B cell (primary cell): ENCODE results near the gene RNF175. TPM values are rescaled to one million over a fixed set of nuclear protein-coding genes. Genes with fewer than 3 reads are reported as not detected.

Experiments used
- ATAC-seq: fragments of 200-7000 bp; cut with Tn5 transposase; one replicate; pipeline ENCODE4 v1.10.0; 2021; ENCODE audit warnings: low read depth, mild to moderate bottlenecking, moderate number of reproducible peaks, moderate library complexity
- CTCF ChIA-PET: fragments of 350-600 bp; sonication (Branson Sonifier 250); formaldehyde crosslinking; loops from one replicate; lab custom pipeline; 2021; ENCODE audit warnings: antibody characterized with exemption, inconsistent platforms; lab: Charles Lee
- POLR2A ChIA-PET: fragments of 350-600 bp; sonication (Branson Sonifier 250); formaldehyde crosslinking; loops from one replicate; lab custom pipeline; 2021; ENCODE audit warnings: antibody characterized with exemption; lab: Charles Lee
- DNase-seq: peaks from one replicate; pipeline ENCODE4 v3.0.0; 2013
- H2AFZ ChIP-seq: 2 replicates; pipeline ENCODE4 v1.6.1; 2012; ENCODE audit warnings: mild to moderate bottlenecking, low read depth, low read length; ENCODE audit not compliant: insufficient read depth, poor library complexity, severe bottlenecking
- H3K27ac ChIP-seq, 2 donors: 1 replicate in 1 of 2; 2 replicates in 1 of 2; pipeline ENCODE4 v1.5.1; 2012 to 2013; ENCODE audit warnings: low read length in 2 of 2, mild to moderate bottlenecking in 2 of 2, moderate library complexity in 1 of 2
- H3K27me3 ChIP-seq, 4 experiments: fragments of 200-600 bp in 1 of 4; sonication (generic) in 1 of 4; replicated peaks in 1 of 4; 1 replicate in 2 of 4; 2 replicates in 2 of 4; pipeline versions ENCODE4 v1.6.1 to v1.7.0; 2013 to 2016; ENCODE audit warnings: low read length in 3 of 4, mild to moderate bottlenecking in 2 of 4, mixed read lengths in 1 of 4, moderate library complexity in 1 of 4; ENCODE audit not compliant: insufficient read depth in 4 of 4, control insufficient read depth in 3 of 4; ENCODE audit errors: control extremely low read depth in 1 of 4
- H3K36me3 ChIP-seq, 2 experiments: replicated peaks in 1 of 2; 1 replicate in 1 of 2; 2 replicates in 1 of 2; pipeline versions ENCODE4 v1.6.1 to v1.7.1; 2013; ENCODE audit warnings: low read length in 1 of 2; ENCODE audit not compliant: insufficient read depth in 2 of 2, control insufficient read depth in 1 of 2; ENCODE audit errors: control extremely low read depth in 1 of 2, extremely low read depth in 1 of 2
- H3K4me1 ChIP-seq, 2 donors: fragments of 200-600 bp in 1 of 2; sonication (generic) in 1 of 2; 1 replicate in 1 of 2; 2 replicates in 1 of 2; pipeline versions ENCODE4 v1.5.1 to v1.6.1; 2013 to 2017; ENCODE audit warnings: low read length in 2 of 2; ENCODE audit not compliant: control insufficient read depth in 2 of 2, insufficient read depth in 2 of 2
- H3K4me2 ChIP-seq: replicated peaks from 2 replicates; pipeline ENCODE3; 2012; ENCODE audit warnings: mild to moderate bottlenecking, low read depth, low read length; ENCODE audit not compliant: poor library complexity, severe bottlenecking
- H3K4me3 ChIP-seq, 5 experiments: fragments of 200-600 bp in 1 of 5; sonication (generic) in 1 of 5; 1 replicate in 3 of 5; 2 replicates in 2 of 5; pipeline versions ENCODE4 v1.5.1 to v1.7.0; 2011 to 2016; ENCODE audit warnings: low read length in 4 of 5, mild to moderate bottlenecking in 4 of 5, low read depth in 2 of 5, control low read depth in 1 of 5, moderate library complexity in 1 of 5; ENCODE audit not compliant: insufficient read depth in 1 of 5; ENCODE audit errors: control extremely low read depth in 1 of 5, extremely low read depth in 1 of 5
- H3K79me2 ChIP-seq: fragments of 200-600 bp; sonication (generic); one replicate; pipeline ENCODE4 v1.6.0; 2016; ENCODE audit warnings: low read length; ENCODE audit not compliant: control insufficient read depth, insufficient read depth
- H3K9ac ChIP-seq: fragments of 200-600 bp; sonication (generic); 2 replicates; pipeline ENCODE4 v1.6.1; 2017; ENCODE audit warnings: mild to moderate bottlenecking, low read length, moderate library complexity
- H3K9me3 ChIP-seq, 3 donors: one replicate each; pipeline versions ENCODE4 v1.6.1 to v1.7.1; 2013; ENCODE audit warnings: low read length in 2 of 3; ENCODE audit not compliant: control insufficient read depth in 2 of 3, insufficient read depth in 1 of 3; ENCODE audit errors: control extremely low read depth in 1 of 3
- H4K20me1 ChIP-seq: 2 replicates; pipeline ENCODE4 v1.6.0; 2012; ENCODE audit warnings: mild to moderate bottlenecking, low read length; ENCODE audit not compliant: insufficient read depth, control insufficient read depth, poor library complexity, severe bottlenecking
- H3K27ac Mint-ChIP-seq: one replicate; pipeline ENCODE4 v1.8.0; 2021; ENCODE audit warnings: mixed read lengths
- H3K27me3 Mint-ChIP-seq: one replicate; pipeline ENCODE4 v1.8.0; 2021; ENCODE audit warnings: mixed read lengths
- H3K4me1 Mint-ChIP-seq: one replicate; pipeline ENCODE4 v1.8.0; 2021; ENCODE audit warnings: mixed read lengths
- H3K4me3 Mint-ChIP-seq: one replicate; pipeline ENCODE4 v1.8.0; 2021; ENCODE audit warnings: mixed read lengths
- H3K9me3 Mint-ChIP-seq: one replicate; pipeline ENCODE4 v1.8.0; 2022; ENCODE audit warnings: mixed read lengths; ENCODE audit not compliant: insufficient read depth
- CTCF ChIP-seq: fragments of 200-600 bp; IDR thresholded peaks from one replicate; pipeline ENCODE4 v1.8.0; 2022; ENCODE audit warnings: antibody characterized with exemption, mild to moderate bottlenecking
- EZH2 ChIP-seq: IDR thresholded peaks from 2 replicates; pipeline ENCODE4 v1.6.1; 2012; ENCODE audit warnings: borderline replicate concordance, low read depth, mild to moderate bottlenecking, moderate library complexity, low read length; ENCODE audit not compliant: insufficient read depth, poor library complexity, severe bottlenecking
- WGBS: methylation state at CpG from one replicate; pipeline ENCODE4 v1.1.5; 2013; ENCODE audit warnings: missing lambda C conversion rate; ENCODE audit not compliant: insufficient coverage; 5-methylcytosine and 5-hydroxymethylcytosine counted together
- intact Hi-C: fragments of 100-400 bp; cut with micrococcal nuclease; formaldehyde crosslinking; loops from one replicate; pipeline ENCODE4 v1.10.0; 2022
- polyA plus RNA-seq: library from polyadenylated mRNA; depleted of rRNA; stranded (reverse); fragments of >200 nt; gene quantifications from 2 replicates; pipeline ENCODE4 v1.2.3, GENCODE V29; 2012
- total RNA-seq, 2 donors: library from RNA; stranded (reverse); fragments of 120-200 nt in 1 of 2; gene quantifications; 1 replicate in 1 of 2; 2 replicates in 1 of 2; pipeline versions ENCODE4 v1.2.3 to v1.2.4, GENCODE V29; 2013 to 2022

Gene RNF175
- total and polyA plus RNA-seq, 2 donors (not counting 1 experiment from before 2014, with no cell fraction given): not detected

GRCh38 chr4:153794006-153794405 lies 34.2 kb upstream of the RNF175 start:
- peaks cover 88% of the 10 kb centered on the region for H3K27me3 Mint-ChIP-seq
- ATAC-seq (no peak), DNase-seq (no peak)
- H3K4me3 Mint-ChIP-seq: no peak overlapping the region
- no peaks in the 10 kb centered on the region for H3K9me3 Mint-ChIP-seq
- ChIA-PET POLR2A (no interaction called here), CTCF (no interaction called here)
- H3K27me3 ChIP-seq: peaks cover 0 to 56% (median 46%) of the 10 kb centered on the region in 4 experiments
- no peaks in the 10 kb centered on the region for H3K36me3 ChIP-seq
- H3K9ac ChIP-seq: no peak overlapping the region
- no peak overlapping the region for H3K27ac ChIP-seq
- H3K4me3 ChIP-seq: no peak overlapping the region
- peaks cover 0 to 4% (median 1%) of the 10 kb centered on the region in 3 donors for H3K9me3 ChIP-seq
- H4K20me1 ChIP-seq: no peaks in the 10 kb centered on the region
- H3K4me2 ChIP-seq: no peak overlapping the region
- peaks cover 32% of the 10 kb centered on the region for H3K4me1 Mint-ChIP-seq
- no peak for TF ChIP-seq EZH2
- TF ChIP-seq CTCF: no peak
- 38% methylated on average over 3 of the region's 5 CpGs for WGBS
- H2AFZ ChIP-seq: no peak overlapping the region
- no peak overlapping the region for H3K27ac Mint-ChIP-seq
- no peaks in the 10 kb centered on the region for H3K79me2 ChIP-seq
- intact Hi-C loops: no loop called here
- H3K4me1 ChIP-seq: peaks cover 37 to 40% of the 10 kb centered on the region in 2 donors

DNA sequence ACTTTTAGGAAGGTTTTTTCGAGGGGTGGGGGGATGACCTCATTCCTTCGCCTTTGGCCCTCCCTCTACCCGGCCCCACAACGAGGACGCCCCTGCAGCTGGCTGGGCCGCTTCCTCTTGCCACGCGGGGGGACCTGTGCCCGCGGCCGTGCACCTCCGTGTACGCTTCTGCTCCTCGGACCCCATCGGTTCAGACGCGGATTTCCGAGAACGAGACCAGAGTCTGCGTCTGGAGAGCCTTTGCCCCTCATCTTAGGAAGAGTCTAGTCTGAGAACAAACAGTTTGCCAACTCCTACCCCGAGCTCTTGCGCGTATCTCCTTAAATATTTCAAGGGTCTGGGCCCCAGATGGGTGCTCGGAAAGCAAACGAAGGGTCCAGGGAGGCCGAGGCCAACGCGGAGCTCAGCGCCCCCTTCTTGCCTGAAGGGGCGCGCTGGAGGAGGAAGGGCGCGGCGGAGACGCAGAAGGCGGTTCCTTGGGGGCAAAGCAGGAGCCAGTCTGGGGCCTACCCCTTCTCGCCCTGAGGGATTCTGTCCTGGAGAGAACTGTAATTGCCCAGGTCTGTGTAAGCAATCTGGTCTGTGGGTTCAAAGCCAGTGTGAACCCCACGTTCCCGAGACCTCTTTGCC lies 32.9 kb upstream of the RNF175 start:
- Mint-ChIP-seq H3K27me3 (peaks cover 88% of the 10 kb centered on the region), H3K9me3 (no peaks in the 10 kb centered on the region), H3K4me1 (peaks cover 43% of the 10 kb centered on the region), H3K4me3 (peak overlapping the region; percentile 89), H3K27ac (no peak overlapping the region)
- peak overlapping the region in 3 of 5 experiments; percentile 17 to 33 (median 31) for H3K4me3 ChIP-seq
- ChIA-PET POLR2A (no interaction called here), CTCF (no interaction called here)
- peaks cover 0 to 4% (median 0%) of the 10 kb centered on the region in 3 donors for H3K9me3 ChIP-seq
- peak overlapping the region; percentile 55 for H2AFZ ChIP-seq
- H3K9ac ChIP-seq: peak overlapping the region; percentile 28
- DNase-seq: peak; percentile 27
- H3K36me3 ChIP-seq: no peaks in the 10 kb centered on the region
- WGBS: 17% methylated on average over 36 of the region's 39 CpGs
- peak overlapping the region; percentile 79 for H3K4me2 ChIP-seq
- H3K79me2 ChIP-seq: no peaks in the 10 kb centered on the region
- H3K4me1 ChIP-seq: peaks cover 46 to 50% of the 10 kb centered on the region in 2 donors
- peaks cover 0 to 68% (median 51%) of the 10 kb centered on the region in 4 experiments for H3K27me3 ChIP-seq
- H4K20me1 ChIP-seq: no peaks in the 10 kb centered on the region
- no peak overlapping the region for H3K27ac ChIP-seq
- intact Hi-C loops: no loop called here
- ATAC-seq: no peak
- TF ChIP-seq EZH2 (no peak), CTCF (no peak)
